MM.1S (cell line): ENCODE measurements around the gene SLC25A41.

Source experiments
- DNase-seq: peaks from one replicate; pipeline ENCODE4 v3.0.0-alpha.2; 2015
- H2AFZ ChIP-seq: fragments of 300-600 bp; sonication (generic); 2 replicates; pipeline ENCODE4 v1.6.0; 2016; ENCODE audit warnings: antibody characterized with exemption, low read length
- H3F3A ChIP-seq: fragments of 300-600 bp; sonication (generic); 2 replicates; pipeline ENCODE4 v1.6.1; 2016; ENCODE audit warnings: mild to moderate bottlenecking, antibody characterized with exemption, low read length, moderate library complexity, mixed read lengths; ENCODE audit not compliant: insufficient read depth
- H3K27ac ChIP-seq: fragments of 300-600 bp; sonication (generic); 2 replicates; pipeline ENCODE4 v1.5.1; 2016; ENCODE audit warnings: mild to moderate bottlenecking, low read length
- H3K27me3 ChIP-seq: fragments of 300-600 bp; sonication (generic); replicated peaks from 2 replicates; pipeline ENCODE4 v1.6.0; 2016; ENCODE audit warnings: low read length; ENCODE audit not compliant: insufficient read depth
- H3K36me3 ChIP-seq: fragments of 300-600 bp; sonication (generic); replicated peaks from 2 replicates; pipeline ENCODE4 v1.6.1; 2016; ENCODE audit warnings: mild to moderate bottlenecking, low read length, mixed read lengths; ENCODE audit not compliant: insufficient read depth
- H3K4me1 ChIP-seq: fragments of 300-600 bp; sonication (generic); 2 replicates; pipeline ENCODE4 v1.6.1; 2016; ENCODE audit warnings: low read length, mixed read lengths
- H3K4me2 ChIP-seq: fragments of 300-600 bp; sonication (generic); 2 replicates; pipeline ENCODE4 v1.6.0; 2016; ENCODE audit warnings: low read depth, low read length
- H3K4me3 ChIP-seq: fragments of 300-600 bp; sonication (generic); 2 replicates; pipeline ENCODE4 v1.5.1; 2016; ENCODE audit warnings: low read length, mixed read lengths
- H3K79me2 ChIP-seq: fragments of 300-600 bp; sonication (generic); 2 replicates; pipeline ENCODE4 v1.6.1; 2016; ENCODE audit warnings: mixed run types, low read length, mixed read lengths
- H3K9ac ChIP-seq: fragments of 300-600 bp; sonication (generic); 2 replicates; pipeline ENCODE4 v1.6.1; 2016; ENCODE audit warnings: low read length, mixed read lengths
- H3K9me2 ChIP-seq: fragments of 300-600 bp; sonication (generic); replicated peaks from 2 replicates; pipeline ENCODE4 v1.6.1; 2016; ENCODE audit warnings: mild to moderate bottlenecking, low read length, mixed read lengths; ENCODE audit not compliant: insufficient read depth
- H3K9me3 ChIP-seq: fragments of 300-600 bp; sonication (generic); replicated peaks from 2 replicates; pipeline ENCODE4 v1.6.1; 2016; ENCODE audit warnings: mild to moderate bottlenecking, low read length, mixed read lengths; ENCODE audit not compliant: insufficient read depth
- H4K20me1 ChIP-seq: fragments of 300-600 bp; sonication (generic); 2 replicates; pipeline ENCODE4 v1.6.1; 2016; ENCODE audit warnings: mild to moderate bottlenecking, low read length, moderate library complexity, mixed read lengths; ENCODE audit not compliant: insufficient read depth
- CTCF ChIP-seq: fragments of 300-600 bp; sonication (generic); IDR thresholded peaks from 2 replicates; pipeline ENCODE4 v1.5.1; 2016; ENCODE audit warnings: antibody characterized with exemption, low read length, mixed read lengths
- EZH2 ChIP-seq: fragments of 300-600 bp; sonication (generic); optimal IDR thresholded peaks from 2 replicates; pipeline ENCODE3; 2017; ENCODE audit warnings: low read depth, mild to moderate bottlenecking, antibody characterized with exemption, low read length, mixed read lengths
- EZH2phosphoT487 ChIP-seq: fragments of 300-600 bp; sonication (generic); IDR thresholded peaks from 2 replicates; pipeline ENCODE4 v1.6.1; 2018; ENCODE audit warnings: antibody characterized with exemption, low read length

SLC25A41 gene

GRCh38 chr19:6451583-6452222 lies 18.1 kb upstream of the SLC25A41 start:
- H3K36me3 ChIP-seq: 0 out of 2 replicates have a peak, but pooled peaks cover 5% of the 10 kb centered on the region

GRCh38 chr19:6450166-6450565 lies 16.6 kb upstream of the SLC25A41 start:
- Histone ChIP-seq H3K4me3 (no peak overlapping the region), H3F3A (no peaks in the 10 kb centered on the region), H3K36me3 (0 out of 2 replicates have a peak, but pooled peaks cover 5% of the 10 kb centered on the region), H2AFZ (no peak overlapping the region), H3K4me1 (no peaks in the 10 kb centered on the region), H4K20me1 (no peaks in the 10 kb centered on the region), H3K4me2 (no peak overlapping the region), H3K9ac (no peak overlapping the region), H3K27me3 (no peaks in the 10 kb centered on the region), H3K9me2 (no peaks in the 10 kb centered on the region), H3K79me2 (no peaks in the 10 kb centered on the region), H3K9me3 (no peaks in the 10 kb centered on the region), H3K27ac (no peak overlapping the region)
- TF ChIP-seq EZH2 (no peak), CTCF (no peak), EZH2phosphoT487 (no peak)
- DNase-seq: no peak

More at GRCh38 chr19:6451583-6452222, 18.1 kb upstream of the SLC25A41 start:
- no peaks in the 10 kb centered on the region for H3K27me3 ChIP-seq
- no peak overlapping the region for H2AFZ ChIP-seq
- H3K9me2 ChIP-seq: no peaks in the 10 kb centered on the region
- H3K4me2 ChIP-seq: no peak overlapping the region
- no peaks in the 10 kb centered on the region for H3K9me3 ChIP-seq
- no peaks in the 10 kb centered on the region for H3K79me2 ChIP-seq
- no peak for DNase-seq
- H3K4me3 ChIP-seq: no peak overlapping the region
- no peaks in the 10 kb centered on the region for H3F3A ChIP-seq
- no peak overlapping the region for H3K9ac ChIP-seq
- H3K4me1 ChIP-seq: no peaks in the 10 kb centered on the region
- no peaks in the 10 kb centered on the region for H4K20me1 ChIP-seq
- TF ChIP-seq EZH2phosphoT487 (no peak), EZH2 (no peak), CTCF (no peak)
- H3K27ac ChIP-seq: no peak overlapping the region

DNA sequence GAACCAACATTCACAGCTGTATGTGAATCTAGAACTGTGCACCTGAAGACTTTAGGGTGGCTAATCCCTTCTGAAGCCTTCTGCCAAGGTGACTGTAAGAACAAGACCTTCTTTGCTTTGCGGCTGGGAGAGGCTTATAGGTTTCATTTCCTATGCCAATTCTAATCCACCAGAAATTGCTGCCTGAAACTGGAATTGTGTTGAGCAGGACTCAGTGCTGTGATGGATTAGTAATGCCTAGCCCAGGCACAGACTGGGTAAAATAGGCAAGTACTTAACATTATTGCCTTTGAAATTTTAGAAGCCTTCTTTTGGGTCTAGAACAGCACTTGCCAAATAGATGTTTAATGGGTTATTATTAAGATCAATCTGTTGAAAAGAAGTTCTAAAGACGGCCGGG lies 14.5 kb upstream of the SLC25A41 start:
- no peaks in the 10 kb centered on the region for H3K9me3 ChIP-seq
- no peak overlapping the region for H3K9ac ChIP-seq
- no peaks in the 10 kb centered on the region for H3F3A ChIP-seq
- no peak for TF ChIP-seq EZH2phosphoT487
- no peak for TF ChIP-seq CTCF
- TF ChIP-seq EZH2: no peak
- no peaks in the 10 kb centered on the region for H3K4me1 ChIP-seq
- no peaks in the 10 kb centered on the region for H3K79me2 ChIP-seq
- H2AFZ ChIP-seq: no peak overlapping the region
- no peak overlapping the region for H3K27ac ChIP-seq
- no peaks in the 10 kb centered on the region for H3K27me3 ChIP-seq
- H4K20me1 ChIP-seq: no peaks in the 10 kb centered on the region
- H3K4me2 ChIP-seq: no peak overlapping the region
- H3K9me2 ChIP-seq: no peaks in the 10 kb centered on the region
- no peak for DNase-seq
- H3K36me3 ChIP-seq: no peaks in the 10 kb centered on the region
- no peak overlapping the region for H3K4me3 ChIP-seq
